A549 (cell line): ENCODE measurements around the gene GPR78. TPM values are rescaled to one million over a fixed set of nuclear protein-coding genes. Genes with fewer than 3 reads are reported as not detected.
"Not testable (repeated sequence)": the region's sequence is repeated elsewhere in the genome, so short reads cannot be mapped to it uniquely, and the experiment has no call there.

Experiments used
- ATAC-seq, 2 experiments: fragments of 200-7000 bp in 1 of 2; fragments of >200 bp in 1 of 2; cut with Nextera tagmentation in 1 of 2; cut with Tn5 transposase in 1 of 2; 3 replicates each; pipeline versions ENCODE4 v1.8.0 to v1.9.1; 2018 to 2020; ENCODE audit warnings: mild to moderate bottlenecking in 1 of 2, moderate library complexity in 1 of 2
- CTCF ChIA-PET: fragments of 300-600 bp; sonication (Branson Sonifier 250); formaldehyde crosslinking; extraction: SDS; loops from one replicate; lab custom pipeline; 2021; ENCODE audit warnings: antibody characterized with exemption, inconsistent platforms; lab: Yijun Ruan, JAX
- POLR2A ChIA-PET: fragments of 350-600 bp; formaldehyde crosslinking; extraction: SDS; loops from one replicate; lab custom pipeline; 2021; ENCODE audit warnings: antibody characterized with exemption, inconsistent platforms; lab: Yijun Ruan, JAX
- DNase-seq, 2 experiments: peaks; one replicate each; pipeline versions ENCODE4 v3.0.0 to v3.0.0-alpha.2; 2011 to 2016; ENCODE audit warnings: low read depth in 1 of 2, low spot score in 1 of 2
- FAIRE-seq: peaks from 2 replicates; lab custom pipeline; 2011; peaks lifted over from hg19 to GRCh38; lab: Jason Lieb, UNC
- H3K27ac ChIP-seq, 2 experiments: fragments of >200 bp; sonication (Bioruptor Twin); formaldehyde crosslinking; 3 replicates each; pipeline ENCODE4 v1.5.1; 2016 to 2017
- H3K4me1 ChIP-seq: fragments of >200 bp; sonication (Bioruptor Twin); formaldehyde crosslinking; 3 replicates; pipeline ENCODE4 v1.6.1; 2016
- H3K4me2 ChIP-seq: fragments of >200 bp; sonication (Bioruptor Twin); formaldehyde crosslinking; 3 replicates; pipeline ENCODE4 v1.6.1; 2016
- H3K4me3 ChIP-seq: fragments of >200 bp; sonication (Bioruptor Twin); formaldehyde crosslinking; 3 replicates; pipeline ENCODE4 v1.5.1; 2016
- H3K9me3 ChIP-seq: fragments of >200 bp; sonication (Bioruptor Twin); formaldehyde crosslinking; 3 replicates; pipeline ENCODE4 v1.6.1; 2016
- ATOH8 ChIP-seq: fragments of 250-450 bp; sonication (Bioruptor Pico); IDR thresholded peaks from 2 replicates; pipeline ENCODE4 v1.5.0; 2020; ENCODE audit warnings: low read depth, mild to moderate bottlenecking, moderate library complexity
- BHLHE40 ChIP-seq: IDR thresholded peaks from 2 replicates; pipeline ENCODE4 v1.6.1; 2012; ENCODE audit warnings: low read depth, low read length, inconsistent platforms
- CEBPB ChIP-seq, 2 experiments: fragments of >200 bp in 1 of 2; sonication (Bioruptor Twin) in 1 of 2; formaldehyde crosslinking in 1 of 2; IDR thresholded peaks; 2 replicates each; pipeline ENCODE4 v1.6.1; 2012 to 2016
- ELK1 ChIP-seq: fragments of 150-350 bp; IDR thresholded peaks from 2 replicates; pipeline ENCODE4 v1.6.1; 2014; ENCODE audit warnings: low read depth, mild to moderate bottlenecking, low read length
- EP300 ChIP-seq, 2 experiments: fragments of >200 bp; sonication (Bioruptor Twin); formaldehyde crosslinking; IDR thresholded peaks; 2 replicates in 1 of 2; 3 replicates in 1 of 2; pipeline ENCODE4 v1.6.1; 2016 to 2017
- ESRRA ChIP-seq: fragments of 150-350 bp; IDR thresholded peaks from 2 replicates; pipeline ENCODE4 v1.6.1; 2014; ENCODE audit warnings: mild to moderate bottlenecking, low read length, borderline replicate concordance
- FOSL2 ChIP-seq, 2 experiments: fragments of 450-650 bp in 1 of 2; fragments of >200 bp in 1 of 2; sonication (Bioruptor Twin) in 1 of 2; formaldehyde crosslinking; IDR thresholded peaks; 2 replicates each; pipeline versions ENCODE4 v1.5.0 to v1.6.1; 2016 to 2020; ENCODE audit warnings: mild to moderate bottlenecking in 1 of 2, moderate library complexity in 1 of 2
- GATA3 ChIP-seq: IDR thresholded peaks from 2 replicates; pipeline ENCODE4 v1.6.1; 2012; ENCODE audit warnings: borderline replicate concordance
- HDAC2 ChIP-seq: fragments of 200-600 bp; sonication (generic); IDR thresholded peaks from 2 replicates; pipeline ENCODE4 v1.6.1; 2016
- HEYL ChIP-seq: fragments of 250-450 bp; sonication (Bioruptor Pico); IDR thresholded peaks from 2 replicates; pipeline ENCODE4 v1.8.0; 2021; ENCODE audit warnings: mild to moderate bottlenecking, moderate library complexity
- HMGXB4 ChIP-seq: fragments of 250-450 bp; sonication (Bioruptor Pico); IDR thresholded peaks from 2 replicates; pipeline ENCODE4 v1.5.0; 2021; ENCODE audit warnings: mild to moderate bottlenecking, moderate library complexity, borderline replicate concordance
- HOXA7 ChIP-seq: fragments of 250-450 bp; sonication (Bioruptor Pico); IDR thresholded peaks from 2 replicates; pipeline ENCODE4 v1.5.0; 2020; ENCODE audit warnings: mild to moderate bottlenecking, moderate library complexity
- HOXB5 ChIP-seq: fragments of 250-450 bp; sonication (Bioruptor Pico); IDR thresholded peaks from 2 replicates; pipeline ENCODE4 v1.5.0; 2020; ENCODE audit warnings: mild to moderate bottlenecking, moderate library complexity
- KDM1A ChIP-seq: fragments of 200-600 bp; sonication (generic); IDR thresholded peaks from 2 replicates; pipeline ENCODE4 v1.6.1; 2016; ENCODE audit warnings: low read depth, mild to moderate bottlenecking
- KDM5A ChIP-seq: fragments of 200-600 bp; sonication (generic); IDR thresholded peaks from 2 replicates; pipeline ENCODE4 v1.6.1; 2016; ENCODE audit warnings: antibody characterized with exemption, mild to moderate bottlenecking
- MAFK ChIP-seq: fragments of 450-650 bp; IDR thresholded peaks from 2 replicates; pipeline ENCODE4 v1.6.1; 2014; ENCODE audit not compliant: partially characterized antibody
- PHF8 ChIP-seq: fragments of 200-600 bp; sonication (generic); IDR thresholded peaks from 2 replicates; pipeline ENCODE4 v1.6.1; 2016; ENCODE audit warnings: low read depth, mild to moderate bottlenecking, antibody characterized with exemption, moderate library complexity, borderline replicate concordance
- POLR2A ChIP-seq: IDR thresholded peaks from 2 replicates; pipeline ENCODE4 v1.6.1; 2012; ENCODE audit warnings: mild to moderate bottlenecking, low read length
- RAD21 ChIP-seq, 2 experiments: fragments of >200 bp in 1 of 2; sonication (Bioruptor Twin) in 1 of 2; formaldehyde crosslinking in 1 of 2; IDR thresholded peaks in 1 of 2; conservative IDR thresholded peaks in 1 of 2; 2 replicates in 1 of 2; 3 replicates in 1 of 2; pipeline ENCODE4 v1.6.1; 2012 to 2018; ENCODE audit warnings: inconsistent platforms in 1 of 2
- RARB ChIP-seq: fragments of 250-450 bp; sonication (Bioruptor Pico); IDR thresholded peaks from 2 replicates; pipeline ENCODE4 v1.8.0; 2021; ENCODE audit warnings: mild to moderate bottlenecking, moderate library complexity
- REST ChIP-seq: fragments of 200-600 bp; sonication (generic); IDR thresholded peaks from 2 replicates; pipeline ENCODE4 v1.6.1; 2016; ENCODE audit warnings: antibody characterized with exemption, mild to moderate bottlenecking, moderate library complexity
- SMC3 ChIP-seq: fragments of >200 bp; sonication (Bioruptor Twin); formaldehyde crosslinking; IDR thresholded peaks from 3 replicates; pipeline ENCODE4 v1.6.1; 2018; ENCODE audit warnings: inconsistent platforms
- SREBF2 ChIP-seq: fragments of 450-650 bp; IDR thresholded peaks from 2 replicates; pipeline ENCODE4 v1.6.1; 2014; ENCODE audit warnings: mild to moderate bottlenecking, moderate library complexity
- TFCP2L1 ChIP-seq: fragments of 250-450 bp; sonication (Bioruptor Pico); IDR thresholded peaks from 2 replicates; pipeline ENCODE4 v1.5.0; 2021; ENCODE audit warnings: mild to moderate bottlenecking
- TP53 ChIP-seq: fragments of 250-450 bp; sonication (Bioruptor Pico); IDR thresholded peaks from 2 replicates; pipeline ENCODE4 v1.5.0; 2021; ENCODE audit warnings: mild to moderate bottlenecking, moderate library complexity
- ZC3H11A ChIP-seq: fragments of 450-650 bp; IDR thresholded peaks from 2 replicates; pipeline ENCODE4 v1.6.1; 2014; ENCODE audit warnings: antibody characterized with exemption, mild to moderate bottlenecking
- ZSCAN20 ChIP-seq: fragments of 250-450 bp; sonication (Bioruptor Pico); IDR thresholded peaks from 2 replicates; pipeline ENCODE4 v1.8.0; 2022; ENCODE audit warnings: mild to moderate bottlenecking, moderate library complexity
- WGBS: methylation state at CpG from one replicate; pipeline ENCODE4 v1.1.6; 2017; ENCODE audit errors: missing lambda C conversion rate; 5-methylcytosine and 5-hydroxymethylcytosine counted together
- polyA plus RNA-seq, 4 experiments: library from polyadenylated mRNA; depleted of rRNA in 3 of 4; stranded (reverse); fragments of >200 nt; fragmentation: RNase III in 1 of 4; extraction: RNeasy Plus Mini Kit Qiagen cat#74134 plus additional on column Dnase treatment in 1 of 4; gene quantifications; 2 replicates in 3 of 4; 3 replicates in 1 of 4; pipeline ENCODE4 v1.2.3, GENCODE V29; 2011 to 2017

GPR78 gene
- polyA plus RNA-seq, 2 of the 4 experiments (the other 2 are of a cell fraction): 0.09 TPM; not detected in 1

- ChIA-PET CTCF (interaction anchor here (3.3 kb wide), 1 partner anchor 11 kb away, joined by 24 read pairs; no protein-coding TSS in a partner anchor), POLR2A (no interaction called here)
- ATAC-seq (no peak), FAIRE-seq (no peak), DNase-seq (no peak)
- no peak overlapping the region for H3K4me3 ChIP-seq
- TF ChIP-seq FOSL2 (IDR thresholded peaks at IDR 0.05): no peak
- TF ChIP-seq FOSL2 (CRISPR knock-in tag; IDR thresholded peaks at IDR 0.05): no peak
- no peak for TF ChIP-seq RARB (CRISPR knock-in tag)
- TF ChIP-seq EP300 (IDR thresholded peaks at IDR 0.05): no peak
- no peak for TF ChIP-seq SMC3
- no peak for TF ChIP-seq ZC3H11A
- no peak for TF ChIP-seq ATOH8 (CRISPR knock-in tag)
- no peak for TF ChIP-seq TFCP2L1
- TF ChIP-seq ELK1: no peak
- TF ChIP-seq MAFK: no peak
- TF ChIP-seq CEBPB (IDR thresholded peaks at IDR 0.05): no peak
- no peak for TF ChIP-seq SREBF2
- TF ChIP-seq RAD21 (conservative IDR thresholded peaks at IDR 0.05 in 1 of 2, IDR thresholded peaks at IDR 0.05 in 1 of 2): no peak
- TF ChIP-seq BHLHE40: no peak
- no peak for TF ChIP-seq ZSCAN20 (CRISPR knock-in tag)
- TF ChIP-seq KDM5A: no peak
- no peak for TF ChIP-seq HOXB5 (CRISPR knock-in tag)
- TF ChIP-seq KDM1A: no peak
- TF ChIP-seq POLR2A: no peak
- TF ChIP-seq TP53 (CRISPR knock-in tag): no peak
- H3K9me3 ChIP-seq: no peaks in the 10 kb centered on the region
- H3K27ac ChIP-seq: no peak overlapping the region
- no peaks in the 10 kb centered on the region for H3K4me1 ChIP-seq
- 58% methylated on average over 11 of the region's 15 CpGs for WGBS
- no peak overlapping the region for H3K4me2 ChIP-seq
These were observed 38.2 kb downstream of the GPR78 start for GRCh38 chr4:8618421-8618820.

GRCh38 chr4:8618961-8619720 lies 38.9 kb downstream of the GPR78 start:
- Histone ChIP-seq H3K9me3 (no peaks in the 10 kb centered on the region), H3K4me2 (no peak overlapping the region), H3K4me3 (no peak overlapping the region), H3K4me1 (no peaks in the 10 kb centered on the region)
- FAIRE-seq (no peak), DNase-seq (no peak)
- WGBS: 63% methylated on average over 17 of the region's 28 CpGs
- CTCF ChIA-PET: interaction anchor here (1.0 to 1.6 kb wide), 3 partner anchors 8 to 19 kb away, joined by 3 to 4 read pairs (median 4); no protein-coding TSS in a partner anchor
- TF ChIP-seq ZC3H11A (no peak), HOXA7 (CRISPR knock-in tag) (no peak), HMGXB4 (no peak), PHF8 (no peak), REST (no peak), HDAC2 (no peak), ELK1 (no peak), ESRRA (no peak), GATA3 (no peak), HEYL (CRISPR knock-in tag) (no peak), KDM1A (no peak), TFCP2L1 (no peak)
- TF ChIP-seq, all 56 proteins: peak for 0
- no peak overlapping the region for H3K27ac ChIP-seq
- POLR2A ChIA-PET: no interaction called here
- no peak for ATAC-seq

GRCh38 chr4:8621135-8621534 lies 40.9 kb downstream of the GPR78 start:
- H3K4me3 ChIP-seq, H3K27ac ChIP-seq, H3K4me1 ChIP-seq, FAIRE-seq, CTCF ChIA-PET, POLR2A ChIA-PET, H3K9me3 ChIP-seq, DNase-seq, H3K4me2 ChIP-seq, ATAC-seq: not testable (repeated sequence)
- no CpG with 5 or more reads among the region's 14 CpGs for WGBS
